Measurements from ENCODE around the gene AMZ1. TPM values are rescaled to one million over a fixed set of nuclear protein-coding genes. Genes with fewer than 3 reads are reported as not detected.

AMZ1 gene
- total RNA-seq, 2 donors from 2014 or later = not detected

DNA sequence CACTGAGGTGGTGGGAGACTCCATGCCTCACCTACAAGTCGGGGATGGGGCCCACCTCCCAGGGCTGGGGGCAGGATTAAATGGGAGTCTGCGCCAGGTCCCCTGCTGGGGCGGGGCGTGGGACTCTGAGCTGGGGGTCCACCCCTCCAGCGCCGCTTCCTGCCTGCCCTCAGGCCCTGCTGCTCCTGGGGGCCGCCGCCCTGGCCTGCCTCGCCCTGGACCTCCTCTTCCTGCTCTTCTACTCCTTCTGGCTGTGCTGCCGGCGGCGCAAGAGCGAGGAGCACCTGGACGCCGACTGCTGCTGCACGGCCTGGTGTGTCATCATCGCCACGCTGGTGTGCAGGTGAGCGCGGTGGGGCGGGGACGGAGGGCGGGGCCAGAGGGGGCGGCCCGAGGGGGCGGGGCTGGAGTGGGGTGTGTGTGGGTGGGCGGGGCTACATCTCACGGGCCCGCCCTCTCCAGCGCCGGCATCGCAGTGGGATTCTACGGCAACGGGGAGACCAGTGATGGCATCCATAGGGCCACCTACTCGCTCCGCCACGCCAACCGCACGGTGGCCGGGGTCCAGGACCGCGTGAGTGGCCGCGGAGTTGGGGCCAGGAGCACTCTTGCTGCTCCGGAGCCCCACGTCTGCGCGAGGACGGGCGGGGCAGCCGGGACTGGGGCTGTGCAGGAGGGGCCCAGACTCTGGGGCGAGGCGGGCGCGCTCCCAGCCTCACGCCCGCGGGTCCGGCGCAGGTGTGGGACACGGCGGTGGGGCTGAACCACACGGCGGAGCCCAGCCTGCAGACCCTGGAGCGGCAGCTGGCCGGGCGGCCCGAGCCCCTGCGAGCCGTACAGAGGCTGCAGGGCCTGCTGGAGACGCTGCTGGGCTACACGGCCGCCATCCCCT, 41.1 kb upstream of the AMZ1 start:
- intact Hi-C loops (cut with DNase I) = no loop called here
- Histone ChIP-seq H3K4me3 (no peak overlapping the region), H3K27ac (no peak overlapping the region), H3K27me3 (no peaks in the 10 kb centered on the region), H3K9me3 (no peaks in the 10 kb centered on the region), H3K36me3 (replicated peaks in 1 of 2; ENCODE audit: insufficient read depth in 1 of 2, low read depth in 2 of 2) (no peaks in the 10 kb centered on the region), H3K4me1 (peaks cover 12% of the 10 kb centered on the region)
- WGBS, 2 donors = 87 to 89% methylated on average over 9 to 68 of the region's 73 CpGs
- ATAC-seq (no peak), DNase-seq (no peak)
- no peak for TF ChIP-seq POLR2A (IDR thresholded peaks at IDR 0.05)
- TF ChIP-seq, protein P1, sequence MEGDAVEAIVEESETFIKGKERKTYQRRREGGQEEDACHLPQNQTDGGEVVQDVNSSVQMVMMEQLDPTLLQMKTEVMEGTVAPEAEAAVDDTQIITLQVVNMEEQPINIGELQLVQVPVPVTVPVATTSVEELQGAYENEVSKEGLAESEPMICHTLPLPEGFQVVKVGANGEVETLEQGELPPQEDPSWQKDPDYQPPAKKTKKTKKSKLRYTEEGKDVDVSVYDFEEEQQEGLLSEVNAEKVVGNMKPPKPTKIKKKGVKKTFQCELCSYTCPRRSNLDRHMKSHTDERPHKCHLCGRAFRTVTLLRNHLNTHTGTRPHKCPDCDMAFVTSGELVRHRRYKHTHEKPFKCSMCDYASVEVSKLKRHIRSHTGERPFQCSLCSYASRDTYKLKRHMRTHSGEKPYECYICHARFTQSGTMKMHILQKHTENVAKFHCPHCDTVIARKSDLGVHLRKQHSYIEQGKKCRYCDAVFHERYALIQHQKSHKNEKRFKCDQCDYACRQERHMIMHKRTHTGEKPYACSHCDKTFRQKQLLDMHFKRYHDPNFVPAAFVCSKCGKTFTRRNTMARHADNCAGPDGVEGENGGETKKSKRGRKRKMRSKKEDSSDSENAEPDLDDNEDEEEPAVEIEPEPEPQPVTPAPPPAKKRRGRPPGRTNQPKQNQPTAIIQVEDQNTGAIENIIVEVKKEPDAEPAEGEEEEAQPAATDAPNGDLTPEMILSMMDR (IDR thresholded peaks at IDR 0.05) = no peak

DNA sequence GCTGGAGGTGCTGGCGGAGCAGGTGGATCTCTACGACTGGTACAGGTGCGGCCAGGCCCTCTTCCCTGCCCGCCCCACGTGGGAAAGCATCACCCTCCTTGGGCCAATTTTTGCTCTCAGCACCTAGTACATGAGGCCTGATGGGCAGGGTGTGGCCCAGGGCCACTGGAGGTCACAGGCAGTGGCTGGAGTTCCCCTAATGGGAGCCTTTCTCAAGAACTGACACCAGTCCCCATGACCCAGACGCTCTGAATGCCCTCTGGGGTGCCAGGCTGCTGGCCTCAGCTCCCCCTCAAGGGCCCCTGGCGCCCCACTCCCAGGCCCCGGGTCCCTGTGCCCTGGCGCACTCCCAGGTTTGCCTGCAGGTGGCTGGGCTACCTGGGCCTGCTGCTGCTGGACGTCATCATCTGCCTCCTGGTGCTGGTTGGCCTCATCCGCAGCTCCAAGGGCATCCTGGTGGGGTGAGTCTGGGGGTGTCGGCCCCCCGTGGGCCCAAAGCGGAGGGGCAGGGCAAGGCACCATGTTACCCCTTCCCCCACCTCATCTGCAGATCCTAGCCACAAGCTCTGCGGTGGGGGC, 40.3 kb upstream of the AMZ1 start:
- TF ChIP-seq POLR2A (IDR thresholded peaks at IDR 0.05) = no peak
- TF ChIP-seq, protein P1 (IDR thresholded peaks at IDR 0.05) = no peak
- Histone ChIP-seq H3K9me3 (no peaks in the 10 kb centered on the region), H3K4me1 (peaks cover 7% of the 10 kb centered on the region), H3K27ac (no peak overlapping the region), H3K36me3 (replicated peaks in 1 of 2; ENCODE audit: insufficient read depth in 1 of 2, low read depth in 2 of 2) (no peaks in the 10 kb centered on the region), H3K27me3 (no peaks in the 10 kb centered on the region), H3K4me3 (no peak overlapping the region)
- 84 to 89% methylated on average over 5 to 12 of the region's 15 CpGs for WGBS, 2 donors
- intact Hi-C loops (cut with DNase I) = no loop called here
- DNase-seq (no peak), ATAC-seq (no peak)

DNA sequence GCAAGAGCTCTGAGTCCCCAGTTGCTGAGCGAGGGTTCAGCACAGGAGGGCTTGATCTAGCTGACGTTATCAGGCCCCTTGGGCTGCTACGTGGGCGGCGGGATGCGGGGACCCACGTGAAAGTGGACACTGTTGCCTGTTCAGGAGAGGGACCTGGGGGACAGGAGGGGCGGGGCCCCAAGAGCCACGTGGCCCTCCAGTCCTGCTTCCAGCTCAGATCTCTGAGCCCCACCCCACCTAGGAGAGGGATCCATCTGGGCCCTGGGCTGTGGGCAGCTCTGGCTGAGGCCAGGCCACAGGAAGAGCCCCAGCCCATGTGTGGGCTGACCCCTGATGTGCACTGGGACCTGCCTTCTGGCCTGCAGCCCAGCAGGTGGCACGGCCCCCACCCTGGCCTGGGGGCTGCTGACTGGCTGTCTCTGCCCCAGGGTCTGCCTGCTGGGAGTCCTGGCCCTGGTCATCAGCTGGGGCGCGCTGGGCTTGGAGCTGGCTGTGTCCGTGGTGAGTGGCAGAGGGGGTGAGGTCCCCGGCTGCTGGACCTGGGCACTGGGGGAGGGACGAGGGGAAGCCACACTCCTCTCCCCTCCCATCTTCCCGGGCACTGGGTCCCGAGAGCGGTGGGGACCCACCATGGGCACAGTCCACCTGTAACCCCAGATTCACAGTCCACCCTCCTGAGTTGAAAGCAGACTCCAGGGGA, 38.7 kb upstream of the AMZ1 start:
- Histone ChIP-seq H3K4me3 (no peak overlapping the region), H3K27ac (no peak overlapping the region), H3K36me3 (replicated peaks in 1 of 2; ENCODE audit: insufficient read depth in 1 of 2, low read depth in 2 of 2) (no peaks in the 10 kb centered on the region), H3K9me3 (no peaks in the 10 kb centered on the region), H3K4me1 (peaks cover 7% of the 10 kb centered on the region), H3K27me3 (no peaks in the 10 kb centered on the region)
- TF ChIP-seq, protein P1 (IDR thresholded peaks at IDR 0.05) = no peak
- TF ChIP-seq POLR2A (IDR thresholded peaks at IDR 0.05) = no peak
- ATAC-seq = no peak
- intact Hi-C loops (cut with DNase I) = no loop called here
- DNase-seq = no peak
- 88 to 90% methylated on average over 10 to 17 of the region's 18 CpGs for WGBS, 2 donors

DNA sequence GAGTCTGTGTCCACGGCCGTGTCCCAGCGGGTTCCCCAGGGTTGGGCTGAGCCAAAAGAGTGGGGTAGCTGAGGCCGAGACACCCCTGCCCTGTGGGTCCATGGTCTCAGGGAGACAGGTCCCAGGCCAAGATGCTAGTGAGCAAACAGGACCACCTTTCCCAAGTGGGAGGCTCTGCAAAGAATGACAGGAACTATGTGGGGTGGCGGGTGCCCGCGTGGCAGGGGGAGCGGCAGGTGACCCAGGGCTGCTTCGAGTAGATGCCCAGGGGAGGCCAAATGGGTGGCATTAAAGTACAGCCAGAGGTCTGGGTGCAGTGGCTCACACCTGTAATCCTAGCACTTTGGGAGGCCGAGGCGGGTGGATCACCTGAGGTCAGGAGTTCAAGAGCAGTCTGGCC, 38.0 kb upstream of the AMZ1 start:
- H3K36me3 ChIP-seq (replicated peaks in 1 of 2; ENCODE audit: insufficient read depth in 1 of 2, low read depth in 2 of 2) = no peaks in the 10 kb centered on the region
- no peak for ATAC-seq
- peaks cover under 1% of the 10 kb centered on the region for H3K4me1 ChIP-seq
- no peak overlapping the region for H3K27ac ChIP-seq
- DNase-seq = no peak
- no peak for TF ChIP-seq POLR2A (IDR thresholded peaks at IDR 0.05)
- intact Hi-C loops (cut with DNase I) = no loop called here
- 87 to 93% methylated on average over 9 to 11 of the region's 11 CpGs for WGBS, 2 donors
- no peak overlapping the region for H3K4me3 ChIP-seq
- no peaks in the 10 kb centered on the region for H3K27me3 ChIP-seq
- no peaks in the 10 kb centered on the region for H3K9me3 ChIP-seq

DNA sequence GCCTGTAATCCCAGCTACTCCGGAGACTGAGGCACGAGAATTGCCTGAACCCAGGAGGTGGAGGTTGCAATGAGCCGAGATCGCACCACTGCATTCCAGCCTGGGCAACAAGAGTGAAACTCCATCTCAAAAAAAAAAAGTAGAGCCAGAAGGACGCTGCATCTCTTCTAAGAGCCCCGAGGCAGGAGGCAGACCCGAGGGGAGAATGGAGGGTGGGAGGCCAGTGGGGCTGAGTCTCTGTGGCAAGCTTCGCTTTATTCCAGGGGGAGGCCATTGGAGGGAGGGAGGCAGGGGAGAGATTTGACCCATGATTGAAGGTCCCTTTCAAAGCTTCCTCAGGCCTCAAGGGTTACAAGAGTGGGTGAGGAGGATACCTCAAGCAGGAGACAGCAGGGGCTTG, 37.6 kb upstream of the AMZ1 start:
- Histone ChIP-seq H3K27me3 (no peaks in the 10 kb centered on the region), H3K9me3 (no peaks in the 10 kb centered on the region), H3K27ac (no peak overlapping the region), H3K36me3 (replicated peaks in 1 of 2; ENCODE audit: insufficient read depth in 1 of 2, low read depth in 2 of 2) (no peaks in the 10 kb centered on the region), H3K4me1 (no peaks in the 10 kb centered on the region), H3K4me3 (no peak overlapping the region)
- ATAC-seq (no peak), DNase-seq (no peak)
- 77 to 81% methylated on average over 8 of the region's 8 CpGs for WGBS, 2 donors
- no peak for TF ChIP-seq POLR2A (IDR thresholded peaks at IDR 0.05)
- TF ChIP-seq, protein P1 (IDR thresholded peaks at IDR 0.05) = no peak
- intact Hi-C loops (cut with DNase I) = no loop called here

Data from body of pancreas (tissue), 4 donors.